ENCODE results near the gene SFXN5. TPM values are rescaled to one million over a fixed set of nuclear protein-coding genes. Genes with fewer than 3 reads are reported as not detected.

SFXN5 gene
- total RNA-seq, 2 experiments from 2014 or later = 12.4 to 20.0 TPM

Other genes with a start within 250 kb of the SFXN5 start
- gene EXOC6B, start 245.7 kb downstream of the SFXN5 start, total RNA-seq = 10 to 100 TPM; 14.1 to 22.8 TPM
- 1 to 10 TPM; 1.3 to 3.1 TPM for gene SPR, start 184.3 kb downstream of the SFXN5 start, total RNA-seq
- gene EMX1, start 154.2 kb downstream of the SFXN5 start, total RNA-seq = not detected
- 1 to 10 TPM; 1.1 to 2.9 TPM for gene RAB11FIP5, start 41.2 kb upstream of the SFXN5 start, total RNA-seq
- gene NOTO, start 130.9 kb upstream of the SFXN5 start, total RNA-seq = not detected
- 10 to 100 TPM; 17.0 to 26.8 TPM for gene SMYD5, start 142.5 kb upstream of the SFXN5 start, total RNA-seq
- 10 to 100 TPM; 13.7 to 14.7 TPM for gene PRADC1, start 161.5 kb upstream of the SFXN5 start, total RNA-seq
- 100 to 1,000 TPM; 362 to 449 TPM for gene CCT7, start 162.6 kb upstream of the SFXN5 start, total RNA-seq
- gene FBXO41, start 212.8 kb upstream of the SFXN5 start, total RNA-seq = 10 to 100 TPM; 28.2 to 31.5 TPM
- gene EGR4, start 221.8 kb upstream of the SFXN5 start, total RNA-seq = under 1 TPM; 0.09 to 0.15 TPM

All from activated CD8-positive, alpha-beta memory T cell treated with anti-CD3 and anti-CD28 coated beads, Interleukin-2, amount 10 ng/mL, durations not matched to agents 7 days and 5 days (primary cell).